ENCODE data around the gene NEK4.

Gene NEK4

DNA sequence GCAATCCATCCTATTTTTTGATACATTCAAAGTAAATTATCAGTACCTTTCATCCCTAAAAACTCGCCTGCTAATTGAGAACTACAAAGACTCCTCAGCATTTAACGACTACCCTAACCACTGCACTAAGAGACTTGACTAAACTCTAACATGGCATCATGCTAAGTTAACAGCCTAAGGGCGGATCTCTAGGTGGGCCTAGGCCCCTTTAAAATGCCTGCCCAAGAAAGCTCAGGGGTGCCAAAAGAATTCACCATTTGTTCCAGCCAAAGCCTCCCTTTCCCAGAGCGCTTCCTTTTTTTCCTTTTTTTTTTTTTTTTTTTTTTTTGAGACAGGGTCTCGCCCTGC lies 568 bp upstream of the NEK4 start:
- no peak for DNase-seq (ENCODE audit: extremely low read depth, low read depth)
- TF ChIP-seq, protein P1, sequence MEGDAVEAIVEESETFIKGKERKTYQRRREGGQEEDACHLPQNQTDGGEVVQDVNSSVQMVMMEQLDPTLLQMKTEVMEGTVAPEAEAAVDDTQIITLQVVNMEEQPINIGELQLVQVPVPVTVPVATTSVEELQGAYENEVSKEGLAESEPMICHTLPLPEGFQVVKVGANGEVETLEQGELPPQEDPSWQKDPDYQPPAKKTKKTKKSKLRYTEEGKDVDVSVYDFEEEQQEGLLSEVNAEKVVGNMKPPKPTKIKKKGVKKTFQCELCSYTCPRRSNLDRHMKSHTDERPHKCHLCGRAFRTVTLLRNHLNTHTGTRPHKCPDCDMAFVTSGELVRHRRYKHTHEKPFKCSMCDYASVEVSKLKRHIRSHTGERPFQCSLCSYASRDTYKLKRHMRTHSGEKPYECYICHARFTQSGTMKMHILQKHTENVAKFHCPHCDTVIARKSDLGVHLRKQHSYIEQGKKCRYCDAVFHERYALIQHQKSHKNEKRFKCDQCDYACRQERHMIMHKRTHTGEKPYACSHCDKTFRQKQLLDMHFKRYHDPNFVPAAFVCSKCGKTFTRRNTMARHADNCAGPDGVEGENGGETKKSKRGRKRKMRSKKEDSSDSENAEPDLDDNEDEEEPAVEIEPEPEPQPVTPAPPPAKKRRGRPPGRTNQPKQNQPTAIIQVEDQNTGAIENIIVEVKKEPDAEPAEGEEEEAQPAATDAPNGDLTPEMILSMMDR (IDR thresholded peaks at IDR 0.05; ENCODE audit: low read depth, low read length) = no peak

DNA sequence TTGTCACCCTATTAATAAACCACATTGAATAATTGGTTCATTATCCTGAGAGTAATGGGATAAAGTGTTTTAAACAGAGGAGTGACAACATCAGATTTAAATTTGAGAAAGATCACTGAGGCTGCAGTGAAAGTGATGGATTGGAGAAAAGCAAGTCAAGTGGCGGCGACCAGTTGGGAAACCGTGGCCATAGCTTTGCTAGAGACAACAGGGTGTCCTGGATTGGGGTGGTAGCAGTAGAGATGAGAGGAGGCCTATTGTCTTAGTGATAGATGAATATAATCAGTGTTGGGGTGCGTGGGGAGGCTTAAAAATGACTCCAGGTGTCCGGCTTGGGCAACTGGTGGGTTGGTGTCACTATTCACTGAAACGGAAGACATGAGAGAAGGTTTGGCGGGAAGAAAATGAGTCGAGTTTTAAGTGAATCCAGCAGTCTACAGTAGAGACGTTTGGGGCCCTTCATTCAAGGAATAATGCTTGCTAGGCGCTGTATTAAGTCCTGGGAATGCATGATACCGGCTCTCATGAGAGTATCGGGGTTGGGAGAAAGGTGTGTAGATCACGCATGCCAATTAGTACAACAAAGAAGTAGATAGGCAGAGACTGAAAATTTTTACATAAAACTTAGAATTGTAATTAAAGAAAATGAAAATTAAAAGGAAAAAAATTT lies 819 bp downstream of the NEK4 start:
- DNase-seq (ENCODE audit: extremely low read depth, low read depth) = no peak

DNA sequence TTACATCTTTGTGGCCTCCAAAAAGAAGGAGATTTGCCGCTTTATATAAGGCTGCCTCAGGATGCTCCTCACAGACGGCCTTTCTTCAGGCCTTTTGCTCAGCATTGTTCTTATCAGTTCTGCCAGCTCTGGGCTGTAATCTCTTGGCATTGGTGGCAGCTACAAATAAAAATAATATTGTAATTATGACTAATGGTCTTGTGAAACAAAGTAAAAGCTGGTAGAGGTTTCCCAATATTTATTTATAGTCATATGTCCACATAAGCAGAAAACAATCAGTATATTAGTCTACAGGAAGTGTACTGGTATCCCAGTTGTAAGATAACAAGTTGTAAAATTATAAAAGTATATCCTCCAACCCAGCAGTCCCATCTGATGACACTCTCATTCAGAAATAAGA lies 7.3 kb downstream of the NEK4 start:
- no peak for DNase-seq (ENCODE audit: extremely low read depth, low read depth)
- TF ChIP-seq, protein P1 (IDR thresholded peaks at IDR 0.05; ENCODE audit: low read depth, low read length) = no peak

More for the DNA sequence above, 819 bp downstream of the NEK4 start:
- TF ChIP-seq, protein P1 (IDR thresholded peaks at IDR 0.05; ENCODE audit: low read depth, low read length) = no peak

DNA sequence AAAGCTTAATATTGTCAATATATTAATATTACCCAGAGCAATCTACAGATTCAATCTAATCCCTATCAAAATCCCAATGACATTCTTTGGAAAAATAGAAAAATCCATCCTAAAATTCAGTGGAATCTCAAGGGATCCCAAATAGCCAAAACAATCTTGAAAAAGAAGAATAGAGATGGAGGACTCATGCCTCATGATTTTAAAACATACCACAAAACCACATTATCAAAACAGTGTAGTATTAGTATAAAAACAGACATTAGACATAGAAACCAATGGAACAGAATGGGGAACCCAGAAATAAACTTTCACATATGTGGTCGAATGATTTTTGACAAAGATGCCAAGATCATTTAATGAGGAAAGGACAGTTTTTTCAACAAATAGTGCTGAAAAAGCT lies 14.6 kb downstream of the NEK4 start:
- no peak for DNase-seq (ENCODE audit: extremely low read depth, low read depth)
- TF ChIP-seq, protein P1 (IDR thresholded peaks at IDR 0.05; ENCODE audit: low read depth, low read length) = no peak

DNA sequence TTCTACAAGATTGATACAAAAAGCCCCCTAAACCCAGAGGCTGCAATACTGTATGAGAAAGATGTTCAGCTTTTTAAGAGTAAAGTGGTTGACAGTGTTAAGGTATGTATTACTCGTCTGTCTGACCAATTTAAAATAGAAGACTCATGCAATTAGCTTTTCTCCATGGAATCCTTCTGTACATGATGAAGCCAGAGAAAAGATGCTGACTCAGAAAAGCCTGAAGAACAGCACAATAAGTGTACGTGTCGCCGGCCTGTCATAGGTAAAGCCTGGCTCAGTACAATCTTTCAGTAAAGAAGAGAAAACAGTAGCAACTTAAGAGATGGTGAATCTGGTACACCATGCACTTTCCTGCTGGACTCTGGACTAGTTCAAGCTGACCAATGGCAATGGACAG lies 16.4 kb downstream of the NEK4 start:
- TF ChIP-seq, protein P1 (IDR thresholded peaks at IDR 0.05; ENCODE audit: low read depth, low read length) = no peak
- DNase-seq (ENCODE audit: extremely low read depth, low read depth) = no peak

DNA sequence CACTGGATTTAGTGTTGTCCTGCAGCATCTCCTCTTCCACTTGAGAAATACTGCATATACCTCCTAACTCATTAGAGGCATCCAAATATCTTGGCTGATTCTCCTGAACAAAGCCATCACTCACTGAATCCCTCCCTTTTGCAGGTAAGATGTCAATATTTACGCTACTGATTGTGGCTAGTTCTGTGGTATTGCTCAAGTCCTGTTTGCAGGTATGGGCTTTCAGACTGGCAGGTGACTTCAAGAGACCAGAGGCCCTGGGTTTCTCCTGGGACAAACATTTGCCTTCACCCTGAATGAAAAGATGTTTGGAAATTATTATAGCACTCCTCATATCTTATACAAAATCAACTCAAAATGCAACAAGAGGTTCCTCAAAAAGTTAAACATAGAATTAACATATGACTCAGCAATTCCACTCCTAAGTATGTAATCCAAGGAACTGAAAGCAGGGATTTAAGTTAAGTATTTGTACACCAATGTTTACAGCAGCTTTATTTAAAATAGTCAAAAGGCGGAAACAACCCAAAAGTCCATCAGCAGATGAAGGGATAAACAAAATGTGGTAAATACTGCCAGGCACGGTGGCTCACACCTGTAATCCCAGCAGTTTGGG lies 18.6 kb downstream of the NEK4 start:
- DNase-seq (ENCODE audit: extremely low read depth, low read depth) = no peak
- TF ChIP-seq, protein P1 (IDR thresholded peaks at IDR 0.05; ENCODE audit: low read depth, low read length) = no peak

DNA sequence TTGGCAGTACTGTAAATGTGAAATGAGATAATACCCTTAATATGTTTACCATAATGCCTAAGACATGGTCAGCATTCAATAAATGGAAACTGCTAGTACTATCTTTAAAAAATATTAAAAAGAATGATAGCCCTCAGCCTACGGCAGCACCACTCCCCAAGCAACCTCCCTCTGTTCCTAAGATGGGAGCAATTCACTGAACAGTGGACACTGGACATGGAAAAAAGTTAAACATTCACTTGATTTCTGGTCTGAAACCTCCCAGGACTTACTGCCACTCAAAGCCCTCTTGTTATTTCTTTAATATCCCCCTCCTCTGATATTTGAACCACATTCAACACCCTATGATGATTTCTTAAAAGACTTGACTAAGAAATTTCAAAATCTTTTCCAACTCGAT lies 27.0 kb downstream of the NEK4 start:
- no peak for DNase-seq (ENCODE audit: extremely low read depth, low read depth)
- TF ChIP-seq, protein P1 (IDR thresholded peaks at IDR 0.05; ENCODE audit: low read depth, low read length) = no peak

Measured in AG09319 (cell line).